Stomach (tissue), 9 donors: ENCODE results near the gene KRT12. TPM values are rescaled to one million over a fixed set of nuclear protein-coding genes. Genes with fewer than 3 reads are reported as not detected.

Experiments used
- DNase-seq, 2 donors: peaks; one replicate each; pipeline versions ENCODE4 v3.0.0 to v3.0.0-alpha.2; 2013 to 2019
- H3K27ac ChIP-seq, 5 donors: fragments of 200-600 bp in 4 of 5; sonication (generic) in 4 of 5; one replicate each; pipeline ENCODE4 v1.5.1; 2013 to 2019; ENCODE audit warnings: mild to moderate bottlenecking in 1 of 5, moderate library complexity in 1 of 5
- H3K27me3 ChIP-seq, 3 donors: fragments of 200-600 bp; sonication (generic); one replicate each; pipeline ENCODE4 v1.5.1; 2017 to 2019; ENCODE audit warnings: mixed run types in 1 of 3
- H3K36me3 ChIP-seq, 4 donors: fragments of 200-600 bp; sonication (generic); 1 replicate in 3 of 4; 2 replicates in 1 of 4; pipeline ENCODE4 v1.5.1; 2016 to 2019
- H3K4me1 ChIP-seq, 4 donors: fragments of 200-600 bp; sonication (generic); one replicate each; pipeline ENCODE4 v1.5.1; 2016 to 2019
- H3K4me3 ChIP-seq, 4 donors: fragments of 200-600 bp; sonication (generic) in 3 of 4; one replicate each; pipeline ENCODE4 v1.5.1; 2016 to 2019; ENCODE audit warnings: mild to moderate bottlenecking in 1 of 4
- H3K9me3 ChIP-seq, 4 donors: fragments of 200-600 bp; sonication (generic); one replicate each; pipeline ENCODE4 v1.5.1; 2016 to 2019
- CTCF ChIP-seq, 7 experiments: fragments of 450-650 bp in 4 of 7; fragments of 200-600 bp in 3 of 7; sonication (generic) in 3 of 7; IDR thresholded peaks; one replicate each; pipeline ENCODE4 v1.5.1; 2016 to 2019; ENCODE audit warnings: antibody characterized with exemption in 7 of 7, control low read depth in 2 of 7, mild to moderate bottlenecking in 1 of 7
- EP300 ChIP-seq: sonication (generic); formaldehyde crosslinking; IDR thresholded peaks from one replicate; pipeline ENCODE4 v1.6.1; 2017; ENCODE audit warnings: antibody characterized with exemption
- POLR2A ChIP-seq, 4 donors: fragments of 450-650 bp; IDR thresholded peaks; one replicate each; pipeline ENCODE4 v1.6.1; 2016; ENCODE audit warnings: antibody characterized with exemption in 4 of 4, control low read depth in 2 of 4, mild to moderate bottlenecking in 1 of 4, moderate library complexity in 1 of 4
- POLR2AphosphoS5 ChIP-seq, 3 donors: sonication (generic); formaldehyde crosslinking; IDR thresholded peaks; one replicate each; pipeline ENCODE4 v1.6.1; 2016; ENCODE audit warnings: antibody characterized with exemption in 3 of 3
- WGBS, 5 donors: extraction: QIAGEN DNeasy Blood & Tissue Kit in 3 of 5; methylation state at CpG; one replicate each; pipeline versions ENCODE4 v1.1.5 to v1.1.7; 2013 to 2018; 5-methylcytosine and 5-hydroxymethylcytosine counted together
- intact Hi-C: fragments of 100-400 bp; cut with DNase I; formaldehyde crosslinking; loops from one replicate; pipeline ENCODE4 v1.15.1; 2023; ENCODE audit warnings: low total_unique reads
- polyA plus RNA-seq, 3 donors: library from polyadenylated mRNA; stranded (reverse); fragments of 200-250 nt; gene quantifications; one replicate each; pipeline ENCODE4 v1.2.3, GENCODE V29; 2013
- total RNA-seq, 5 donors: library from RNA; depleted of rRNA; stranded (reverse); fragments of >200 nt; gene quantifications; one replicate each; pipeline versions ENCODE4 v1.1.0 to v1.2.3, GENCODE V29; 2014 to 2016
- donor health status: healthy with polysubstance abuse.
- donor health status: Bipolar disorder and iron deficiency.
- donor health status: healthy.

The KRT12 gene
- total and polyA plus RNA-seq, 8 donors: 0.61 to 57.6 (median 7.6) TPM; not detected in 4

- TF ChIP-seq EP300: no peak
- no peak for TF ChIP-seq CTCF (IDR thresholded peaks at IDR 0.05)
- TF ChIP-seq POLR2A (IDR thresholded peaks at IDR 0.05): no peak
- no peak for TF ChIP-seq POLR2AphosphoS5 (IDR thresholded peaks at IDR 0.05)
- Histone ChIP-seq H3K27me3 (peaks cover 0 to 25% (median 0%) of the 10 kb centered on the region in 3 donors), H3K4me3 (no peak overlapping the region), H3K27ac (no peak overlapping the region), H3K36me3 (no peaks in the 10 kb centered on the region), H3K9me3 (no peaks in the 10 kb centered on the region), H3K4me1 (no peaks in the 10 kb centered on the region)
- intact Hi-C loops: no loop called here
- DNase-seq: no peak
- 88 to 95% (median 93%) methylated on average over 1 of the region's 1 CpG for WGBS, 5 donors
These were observed 18.3 kb downstream of the KRT12 start for GRCh38 chr17:40848583-40849235.

GRCh38 chr17:40846515-40847144 is 20.4 kb downstream of the KRT12 start:
- Histone ChIP-seq H3K9me3 (no peaks in the 10 kb centered on the region), H3K4me1 (no peaks in the 10 kb centered on the region), H3K27me3 (peaks cover 0 to 35% (median 4%) of the 10 kb centered on the region in 3 donors), H3K4me3 (no peak overlapping the region), H3K36me3 (no peaks in the 10 kb centered on the region), H3K27ac (no peak overlapping the region)
- TF ChIP-seq POLR2A (IDR thresholded peaks at IDR 0.05): no peak
- no peak for TF ChIP-seq POLR2AphosphoS5 (IDR thresholded peaks at IDR 0.05)
- no peak for TF ChIP-seq CTCF (IDR thresholded peaks at IDR 0.05)
- no peak for TF ChIP-seq EP300
- WGBS, 5 donors: 72 to 86% (median 79%) methylated on average over 1 of the region's 1 CpG
- no peak for DNase-seq
- intact Hi-C loops: no loop called here

- no peak overlapping the region for H3K4me3 ChIP-seq
- peaks cover 0 to 32% (median 4%) of the 10 kb centered on the region in 3 donors for H3K27me3 ChIP-seq
- no peaks in the 10 kb centered on the region for H3K9me3 ChIP-seq
- TF ChIP-seq POLR2A (IDR thresholded peaks at IDR 0.05) (no peak), EP300 (no peak), POLR2AphosphoS5 (IDR thresholded peaks at IDR 0.05) (no peak), CTCF (IDR thresholded peaks at IDR 0.05) (no peak)
- no peaks in the 10 kb centered on the region for H3K36me3 ChIP-seq
- intact Hi-C loops: no loop called here
- H3K4me1 ChIP-seq: no peaks in the 10 kb centered on the region
- no peak for DNase-seq
- WGBS, 5 donors: 46 to 62% (median 51%) methylated on average over 4 of the region's 4 CpGs
- H3K27ac ChIP-seq: no peak overlapping the region
These were observed 22.3 kb downstream of the KRT12 start for GRCh38 chr17:40844671-40845107.

GRCh38 chr17:40843242-40843641 is 23.8 kb downstream of the KRT12 start:
- H3K4me1 ChIP-seq: no peaks in the 10 kb centered on the region
- intact Hi-C loops: no loop called here

GRCh38 chr17:40841246-40841645 is 25.8 kb downstream of the KRT12 start:
- intact Hi-C loops: no loop called here
- H3K4me1 ChIP-seq: no peaks in the 10 kb centered on the region
- peak in 1 of 2 donors; percentile 17 for DNase-seq
- no peaks in the 10 kb centered on the region for H3K9me3 ChIP-seq
- TF ChIP-seq CTCF (IDR thresholded peaks at IDR 0.05) (no peak), EP300 (no peak), POLR2AphosphoS5 (IDR thresholded peaks at IDR 0.05) (no peak), POLR2A (IDR thresholded peaks at IDR 0.05) (no peak)
- WGBS, 5 donors: 48 to 67% (median 61%) methylated on average over 3 of the region's 3 CpGs
- H3K27me3 ChIP-seq: peaks cover 0 to 25% (median 4%) of the 10 kb centered on the region in 3 donors
- H3K27ac ChIP-seq: no peak overlapping the region
- H3K4me3 ChIP-seq: no peak overlapping the region
- peaks cover 0 to 3% (median under 1%) of the 10 kb centered on the region in 4 donors for H3K36me3 ChIP-seq

More at GRCh38 chr17:40843242-40843641, 23.8 kb downstream of the KRT12 start:
- no peak for TF ChIP-seq EP300
- Histone ChIP-seq H3K27me3 (peaks cover 0 to 29% (median 4%) of the 10 kb centered on the region in 3 donors), H3K27ac (no peak overlapping the region), H3K9me3 (no peaks in the 10 kb centered on the region), H3K4me3 (no peak overlapping the region), H3K36me3 (no peaks in the 10 kb centered on the region)
- no peak for DNase-seq
- 45 to 74% (median 52%) methylated on average over 3 of the region's 3 CpGs for WGBS, 5 donors
